Ascending aorta (tissue), 2 donors: ENCODE measurements around the gene CCDC85C. TPM values are rescaled to one million over a fixed set of nuclear protein-coding genes. Genes with fewer than 3 reads are reported as not detected.
A peak's percentile ranks its signal among the peaks of the same experiment; 100 is the strongest.

Experiments used
- DNase-seq, 2 donors: peaks; one replicate each; pipeline ENCODE4 v3.0.0-alpha.2; 2019; ENCODE audit warnings: low spot score in 2 of 2
- H3K27ac ChIP-seq, 2 donors: fragments of 200-600 bp; sonication (generic); one replicate each; pipeline ENCODE4 v1.5.1; 2016 to 2017; ENCODE audit warnings: mild to moderate bottlenecking in 1 of 2
- H3K27me3 ChIP-seq: fragments of 200-600 bp; sonication (generic); one replicate; pipeline ENCODE4 v1.5.1; 2017
- H3K36me3 ChIP-seq, 2 donors: fragments of 200-600 bp; sonication (generic); one replicate each; pipeline ENCODE4 v1.5.1; 2016
- H3K4me1 ChIP-seq, 2 donors: fragments of 200-600 bp; sonication (generic); one replicate each; pipeline ENCODE4 v1.5.1; 2016 to 2017; ENCODE audit warnings: mild to moderate bottlenecking in 1 of 2
- H3K4me3 ChIP-seq, 2 donors: fragments of 200-600 bp; sonication (generic); one replicate each; pipeline ENCODE4 v1.5.1; 2016 to 2017; ENCODE audit warnings: mild to moderate bottlenecking in 1 of 2
- H3K9me3 ChIP-seq, 2 donors: fragments of 200-600 bp; sonication (generic); one replicate each; pipeline ENCODE4 v1.5.1; 2016
- intact Hi-C: fragments of 100-400 bp; cut with DNase I; formaldehyde crosslinking; loops from one replicate; pipeline ENCODE4 v1.15.1; 2023
- total RNA-seq: library from RNA; depleted of rRNA; stranded (reverse); fragments of >200 nt; gene quantifications from one replicate; pipeline ENCODE4 v1.1.0, GENCODE V29; 2016
- TF ChIP-seq, protein P1 (sequence below), 3 experiments: fragments of 200-600 bp in 2 of 3; fragments of 450-650 bp in 1 of 3; sonication (generic) in 2 of 3; IDR thresholded peaks; one replicate each; pipeline ENCODE4 v1.5.1; 2016 to 2019; ENCODE audit warnings: antibody characterized with exemption in 3 of 3, mild to moderate bottlenecking in 1 of 3, moderate library complexity in 1 of 3

The CCDC85C gene
- total RNA-seq, 1 donor from 2014 or later, result 0.64 TPM

DNA sequence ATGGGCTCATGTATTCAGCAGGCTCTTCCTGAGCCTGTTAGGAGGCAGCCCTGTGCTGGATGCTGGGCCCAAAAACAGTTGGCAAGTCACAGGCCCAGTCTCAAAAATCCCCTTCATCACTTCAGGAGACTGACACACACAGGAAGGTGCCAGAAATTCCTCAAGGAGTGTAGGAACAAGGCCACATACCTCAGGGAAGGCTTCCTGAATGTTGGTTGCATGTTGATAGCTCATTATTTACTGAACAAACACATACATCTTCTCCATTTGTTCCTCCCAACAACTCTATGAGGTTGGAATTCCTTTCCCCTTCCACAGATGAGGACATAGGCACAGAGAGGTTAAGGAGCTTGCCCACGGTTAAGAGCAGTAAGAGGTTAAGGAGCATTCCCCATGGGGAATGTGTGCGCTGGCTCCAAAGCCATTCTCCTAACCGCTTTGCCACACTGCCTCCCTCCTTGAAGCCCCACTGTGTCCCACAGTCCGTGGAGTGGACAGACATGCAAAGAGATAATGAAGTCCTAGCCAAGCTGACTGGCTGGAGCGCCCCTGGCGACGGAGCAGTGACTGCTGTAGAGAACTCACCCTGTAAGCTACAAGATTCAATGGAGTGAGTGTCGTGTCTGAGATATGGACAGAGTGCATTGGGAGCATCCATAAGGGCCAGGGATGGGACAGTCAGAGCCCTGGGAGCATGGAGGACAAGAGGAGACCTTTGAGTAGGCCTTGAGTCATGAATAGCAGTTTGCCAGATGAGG is 44.2 kb upstream of the CCDC85C start:
- no peaks in the 10 kb centered on the region for H3K27me3 ChIP-seq
- no peak overlapping the region for H3K27ac ChIP-seq
- H3K9me3 ChIP-seq, result no peaks in the 10 kb centered on the region
- TF ChIP-seq, protein P1, sequence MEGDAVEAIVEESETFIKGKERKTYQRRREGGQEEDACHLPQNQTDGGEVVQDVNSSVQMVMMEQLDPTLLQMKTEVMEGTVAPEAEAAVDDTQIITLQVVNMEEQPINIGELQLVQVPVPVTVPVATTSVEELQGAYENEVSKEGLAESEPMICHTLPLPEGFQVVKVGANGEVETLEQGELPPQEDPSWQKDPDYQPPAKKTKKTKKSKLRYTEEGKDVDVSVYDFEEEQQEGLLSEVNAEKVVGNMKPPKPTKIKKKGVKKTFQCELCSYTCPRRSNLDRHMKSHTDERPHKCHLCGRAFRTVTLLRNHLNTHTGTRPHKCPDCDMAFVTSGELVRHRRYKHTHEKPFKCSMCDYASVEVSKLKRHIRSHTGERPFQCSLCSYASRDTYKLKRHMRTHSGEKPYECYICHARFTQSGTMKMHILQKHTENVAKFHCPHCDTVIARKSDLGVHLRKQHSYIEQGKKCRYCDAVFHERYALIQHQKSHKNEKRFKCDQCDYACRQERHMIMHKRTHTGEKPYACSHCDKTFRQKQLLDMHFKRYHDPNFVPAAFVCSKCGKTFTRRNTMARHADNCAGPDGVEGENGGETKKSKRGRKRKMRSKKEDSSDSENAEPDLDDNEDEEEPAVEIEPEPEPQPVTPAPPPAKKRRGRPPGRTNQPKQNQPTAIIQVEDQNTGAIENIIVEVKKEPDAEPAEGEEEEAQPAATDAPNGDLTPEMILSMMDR (IDR thresholded peaks at IDR 0.05), result no peak
- H3K4me3 ChIP-seq, result no peak overlapping the region
- intact Hi-C loops, result no loop called here
- H3K36me3 ChIP-seq, result no peaks in the 10 kb centered on the region
- no peak for DNase-seq
- H3K4me1 ChIP-seq, result no peaks in the 10 kb centered on the region

DNA sequence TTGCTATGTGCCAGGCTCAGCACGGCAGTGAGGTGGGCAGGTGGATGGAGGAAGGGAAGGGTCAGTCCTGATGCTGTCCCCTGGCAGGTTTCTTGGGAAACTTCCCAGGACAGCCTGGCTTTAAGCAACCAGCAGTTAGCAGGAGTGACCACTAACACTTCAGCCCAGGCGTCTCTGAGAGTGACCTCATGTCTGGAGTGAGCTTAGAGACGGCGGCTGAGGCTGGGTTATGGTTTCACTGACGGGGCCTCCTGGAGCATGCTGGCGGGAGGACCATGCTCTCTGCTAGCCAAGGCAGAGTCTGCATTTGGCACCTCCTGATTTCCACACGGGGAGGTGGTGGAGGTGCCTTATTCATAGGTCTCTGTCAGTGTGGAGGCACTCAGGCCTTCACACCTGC is 43.4 kb upstream of the CCDC85C start:
- intact Hi-C loops, result no loop called here
- Histone ChIP-seq H3K4me3 (no peak overlapping the region), H3K27me3 (no peaks in the 10 kb centered on the region), H3K36me3 (no peaks in the 10 kb centered on the region), H3K4me1 (no peaks in the 10 kb centered on the region), H3K27ac (no peak overlapping the region), H3K9me3 (no peaks in the 10 kb centered on the region)
- TF ChIP-seq, protein P1 (IDR thresholded peaks at IDR 0.05), result no peak
- no peak for DNase-seq

DNA sequence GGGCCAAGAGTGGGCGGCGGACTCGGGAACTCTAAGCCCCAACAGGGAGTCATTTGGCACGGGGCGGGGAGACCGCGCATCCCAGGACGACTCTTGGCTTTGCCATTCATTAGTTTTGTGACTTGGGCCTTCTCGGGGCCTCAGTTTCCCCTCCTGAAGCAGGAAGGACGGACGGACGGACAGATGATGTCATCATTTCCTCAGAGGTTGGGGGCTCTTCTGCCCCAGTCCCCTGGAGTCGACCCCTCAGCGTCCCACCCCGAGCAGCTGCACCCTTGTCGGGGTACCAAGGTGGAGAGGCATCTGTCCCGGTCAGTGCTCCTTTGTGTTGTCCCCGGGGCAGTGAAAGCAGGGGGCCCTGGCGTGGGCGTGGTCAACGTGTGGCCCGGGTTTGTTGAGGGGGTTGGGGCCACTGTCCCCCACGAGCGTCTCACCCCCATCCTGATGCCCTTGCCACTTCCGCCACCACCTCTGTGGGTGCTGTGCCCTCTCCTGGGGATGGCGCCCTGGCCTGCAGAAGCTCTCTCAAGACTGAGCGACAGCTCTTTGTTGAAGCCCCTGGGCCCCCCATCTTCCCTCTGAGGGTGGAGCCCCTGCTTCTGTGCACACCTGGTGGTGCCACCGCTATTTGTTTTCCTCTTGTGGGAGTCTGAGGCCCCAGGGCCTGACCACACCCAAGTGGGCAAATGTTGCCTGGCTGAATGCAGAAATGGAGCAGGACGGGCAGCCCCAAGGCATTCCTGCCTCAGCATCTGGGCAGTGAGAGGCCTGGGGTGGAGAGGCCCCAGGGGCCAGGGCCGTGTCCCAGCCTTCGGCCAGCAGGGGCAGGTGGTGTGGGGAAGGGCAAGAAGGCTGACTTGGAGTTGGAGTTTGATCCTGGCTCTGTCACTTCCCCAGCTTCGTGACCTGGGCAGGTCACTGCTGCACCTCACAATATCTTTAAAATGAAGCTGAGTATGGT is 41.8 kb upstream of the CCDC85C start:
- TF ChIP-seq, protein P1 (IDR thresholded peaks at IDR 0.05), result no peak
- Histone ChIP-seq H3K36me3 (no peaks in the 10 kb centered on the region), H3K9me3 (no peaks in the 10 kb centered on the region), H3K27ac (no peak overlapping the region), H3K4me1 (no peaks in the 10 kb centered on the region), H3K4me3 (peak overlapping the region; percentile 56 to 60), H3K27me3 (no peaks in the 10 kb centered on the region)
- no peak for DNase-seq
- intact Hi-C loops, result no loop called here

DNA sequence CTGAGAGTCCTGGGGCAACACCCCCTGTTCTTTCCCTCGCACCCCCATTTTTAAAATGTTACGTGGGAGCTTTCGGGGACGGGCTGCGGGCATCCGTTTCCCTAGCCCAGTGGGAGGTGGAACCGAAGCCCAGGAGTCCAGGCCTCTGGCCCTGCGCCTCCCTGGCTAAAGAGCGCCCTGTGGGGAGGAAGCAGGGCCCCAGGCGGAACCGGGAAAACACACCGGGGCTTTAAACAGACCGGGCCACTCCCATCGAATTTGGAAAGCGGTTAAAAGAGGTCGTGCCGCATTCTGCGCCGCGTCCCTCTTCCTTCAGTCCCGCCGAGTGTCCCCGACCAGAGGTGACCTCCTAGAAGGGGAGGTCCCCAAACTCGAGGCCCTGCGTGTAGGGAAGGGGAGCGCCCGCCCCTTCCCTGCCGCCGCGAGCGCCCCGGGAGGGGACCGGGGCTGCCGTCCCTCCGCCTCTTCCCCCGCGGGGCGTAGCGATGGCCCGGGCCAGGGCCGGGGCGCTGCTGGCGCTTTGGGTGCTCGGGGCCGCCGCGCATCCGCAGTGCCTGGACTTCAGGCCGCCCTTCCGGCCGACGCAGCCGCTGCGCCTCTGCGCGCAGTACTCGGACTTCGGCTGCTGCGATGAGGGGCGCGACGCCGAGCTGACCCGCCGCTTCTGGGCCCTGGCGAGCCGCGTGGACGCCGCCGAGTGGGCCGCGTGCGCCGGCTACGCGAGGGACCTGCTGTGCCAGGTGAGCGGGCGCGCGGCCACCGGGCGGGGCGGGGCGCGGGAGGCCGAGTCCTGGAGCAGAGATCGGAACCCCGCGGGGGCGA is 40.9 kb upstream of the CCDC85C start, which contains the start of gene HHIPL1:
HHIPL1 (plus strand) TSS at position 407 of the 822 bp plus-strand sequence; CDS start at position 486, 79 bp downstream.
- Histone ChIP-seq H3K27ac (no peak within 1 kb of the TSS), H3K4me1 (no peaks in the 10 kb centered on the region), H3K36me3 (no peaks in the 10 kb centered on the region), H3K27me3 (no peaks in the 10 kb centered on the region), H3K9me3 (no peaks in the 10 kb centered on the region), H3K4me3 (peak within 1 kb of the TSS; percentile 56 to 60)
- intact Hi-C loops, result no loop called here
- no peak for DNase-seq
- TF ChIP-seq, protein P1 (IDR thresholded peaks at IDR 0.05), result no peak

DNA sequence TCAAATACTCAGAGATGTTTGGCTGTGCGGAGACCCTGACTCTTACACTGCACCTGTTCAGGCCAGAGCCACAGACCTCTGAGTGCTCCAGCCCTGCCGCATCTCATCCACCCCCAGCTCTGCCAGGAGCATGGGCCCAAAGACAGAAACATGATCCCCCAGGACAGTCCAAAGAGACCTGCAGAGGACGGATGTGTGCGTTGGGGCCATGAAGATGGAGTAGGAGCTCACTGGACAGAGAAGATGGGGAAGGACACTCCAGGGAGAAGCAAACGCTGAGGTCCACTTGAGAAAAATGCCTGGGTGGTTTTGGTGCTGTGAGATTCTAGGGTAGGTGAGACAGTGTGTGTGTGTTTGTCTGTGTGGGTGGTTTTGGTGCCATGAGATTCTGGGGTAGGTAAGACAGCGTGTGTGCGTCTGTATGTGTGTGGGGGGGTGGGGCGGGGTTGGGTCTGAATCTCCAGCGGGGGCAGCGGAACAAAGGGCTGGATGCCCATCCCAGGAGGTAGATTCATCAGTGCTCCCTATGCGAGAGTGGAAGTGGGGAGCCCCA is 40.1 kb upstream of the CCDC85C start:
- no peaks in the 10 kb centered on the region for H3K9me3 ChIP-seq
- no peaks in the 10 kb centered on the region for H3K4me1 ChIP-seq
- no peak for DNase-seq
- intact Hi-C loops, result no loop called here
- no peaks in the 10 kb centered on the region for H3K27me3 ChIP-seq
- H3K4me3 ChIP-seq, result peak overlapping the region in 1 of 2 donors; percentile 56
- H3K36me3 ChIP-seq, result no peaks in the 10 kb centered on the region
- TF ChIP-seq, protein P1 (IDR thresholded peaks at IDR 0.05), result no peak
- H3K27ac ChIP-seq, result no peak overlapping the region
